IMR-90 (cell line): ENCODE data around the gene GYS1. TPM values are rescaled to one million over a fixed set of nuclear protein-coding genes. Genes with fewer than 3 reads are reported as not detected.

Experiments used
- ATAC-seq: fragments of 200-7000 bp; cut with Tn5 transposase; 2 replicates; pipeline ENCODE4 v1.9.1; 2020; ENCODE audit warnings: low read depth, mild to moderate bottlenecking, moderate library complexity
- BruUV-seq: library from RNA; stranded (reverse); fragments of 400-500 nt; replicated peaks from 2 replicates; lab custom pipeline; 2021; lab: Mats Ljungman, UMichigan
- CTCF ChIA-PET: fragments of 300-600 bp; formaldehyde crosslinking; extraction: SDS; loops from one replicate; lab custom pipeline; 2021; ENCODE audit warnings: antibody characterized with exemption; lab: Yijun Ruan, JAX
- POLR2A ChIA-PET: fragments of 300-600 bp; sonication (Branson Sonifier 250); formaldehyde crosslinking; loops from one replicate; lab custom pipeline; 2022; ENCODE audit warnings: antibody characterized with exemption; ENCODE audit not compliant: unreplicated experiment; lab: Charles Lee
- DNase-seq: peaks from one replicate; pipeline ENCODE4 v3.0.0; 2013
- H2AFZ ChIP-seq: replicated peaks from 2 replicates; pipeline ENCODE3; 2013; ENCODE audit warnings: low read length, mild to moderate bottlenecking; ENCODE audit not compliant: poor library complexity
- H2AK5ac ChIP-seq: 2 replicates; pipeline ENCODE4 v1.6.1; 2013; ENCODE audit warnings: low read depth, low read length, inconsistent platforms
- H2AK9ac ChIP-seq: replicated peaks from 2 replicates; pipeline ENCODE3; 2013; ENCODE audit warnings: mild to moderate bottlenecking, low read depth, low read length, moderate library complexity; ENCODE audit not compliant: poor library complexity
- H2BK120ac ChIP-seq: 2 replicates; pipeline ENCODE4 v1.6.1; 2013; ENCODE audit warnings: low read depth, low read length, inconsistent platforms
- H2BK15ac ChIP-seq: 3 replicates; pipeline ENCODE4 v1.6.1; 2013; ENCODE audit warnings: low read depth, low read length, inconsistent platforms
- H2BK20ac ChIP-seq: 2 replicates; pipeline ENCODE4 v1.6.1; 2013; ENCODE audit warnings: low read depth, mild to moderate bottlenecking, inconsistent platforms, low read length, moderate library complexity
- H2BK5ac ChIP-seq: 2 replicates; pipeline ENCODE4 v1.6.1; 2013; ENCODE audit warnings: mild to moderate bottlenecking, low read depth, low read length, inconsistent platforms; ENCODE audit not compliant: poor library complexity, severe bottlenecking
- H3K14ac ChIP-seq: replicated peaks from 2 replicates; pipeline ENCODE4 v1.6.1; 2013; ENCODE audit warnings: low read depth, low read length, inconsistent platforms
- H3K18ac ChIP-seq: 2 replicates; pipeline ENCODE4 v1.6.1; 2013; ENCODE audit warnings: low read depth, low read length, control low read depth
- H3K23ac ChIP-seq: 2 replicates; pipeline ENCODE4 v1.6.1; 2013; ENCODE audit warnings: low read depth, low read length, inconsistent platforms
- H3K27ac ChIP-seq: 2 replicates; pipeline ENCODE4 v1.5.1; 2013; ENCODE audit warnings: mild to moderate bottlenecking, control low read depth, low read length; ENCODE audit not compliant: insufficient read depth
- H3K27me3 ChIP-seq: 2 replicates; pipeline ENCODE4 v1.6.1; 2013; ENCODE audit warnings: low read length; ENCODE audit not compliant: control insufficient read depth, insufficient read depth
- H3K36me3 ChIP-seq: 2 replicates; pipeline ENCODE4 v1.6.1; 2013; ENCODE audit warnings: low read length, mixed read lengths; ENCODE audit not compliant: control insufficient read depth, insufficient read depth
- H3K4ac ChIP-seq: 2 replicates; pipeline ENCODE4 v1.6.1; 2013; ENCODE audit warnings: low read depth, low read length, inconsistent platforms
- H3K4me1 ChIP-seq: 2 replicates; pipeline ENCODE4 v1.6.1; 2013; ENCODE audit warnings: low read length, mixed read lengths; ENCODE audit not compliant: control insufficient read depth, insufficient read depth
- H3K4me2 ChIP-seq: 2 replicates; pipeline ENCODE4 v1.6.1; 2013; ENCODE audit warnings: low read depth, mild to moderate bottlenecking, control low read depth, low read length, moderate library complexity
- H3K4me3 ChIP-seq: 2 replicates; pipeline ENCODE4 v1.5.1; 2013; ENCODE audit warnings: low read depth, mild to moderate bottlenecking, control low read depth, low read length, moderate library complexity; ENCODE audit not compliant: insufficient read depth
- H3K56ac ChIP-seq: 2 replicates; pipeline ENCODE4 v1.6.1; 2013; ENCODE audit warnings: low read length, inconsistent platforms; ENCODE audit not compliant: insufficient read depth; ENCODE audit errors: extremely low read depth
- H3K79me1 ChIP-seq, 2 experiments: 2 replicates each; pipeline ENCODE4 v1.6.1; 2013; ENCODE audit warnings: low read length in 2 of 2, inconsistent platforms in 1 of 2, low read depth in 1 of 2
- H3K9ac ChIP-seq: 2 replicates; pipeline ENCODE4 v1.6.1; 2013; ENCODE audit warnings: low read depth, low read length, control low read depth
- H3K9me1 ChIP-seq: 2 replicates; pipeline ENCODE4 v1.6.1; 2013; ENCODE audit warnings: low read length, inconsistent platforms; ENCODE audit not compliant: insufficient read depth
- H3K9me3 ChIP-seq: 2 replicates; pipeline ENCODE4 v1.6.1; 2013; ENCODE audit warnings: low read length; ENCODE audit not compliant: control insufficient read depth, insufficient read depth
- H4K20me1 ChIP-seq: 2 replicates; pipeline ENCODE4 v1.6.1; 2013; ENCODE audit warnings: low read length, inconsistent platforms; ENCODE audit not compliant: insufficient read depth
- H4K5ac ChIP-seq: 2 replicates; pipeline ENCODE4 v1.6.1; 2013; ENCODE audit warnings: mild to moderate bottlenecking, low read depth, low read length, control low read depth
- H4K8ac ChIP-seq, 2 experiments: 2 replicates each; pipeline ENCODE4 v1.6.1; 2013; ENCODE audit warnings: low read depth in 2 of 2, low read length in 2 of 2, control low read depth in 1 of 2, inconsistent platforms in 1 of 2
- H4K91ac ChIP-seq: 2 replicates; pipeline ENCODE4 v1.6.1; 2013; ENCODE audit warnings: low read depth, low read length, inconsistent platforms; ENCODE audit not compliant: insufficient read depth
- BHLHE40 ChIP-seq: fragments of 150-350 bp; IDR thresholded peaks from 2 replicates; pipeline ENCODE4 v1.6.1; 2016; ENCODE audit warnings: mild to moderate bottlenecking, low read depth, low read length
- CHD1 ChIP-seq: IDR thresholded peaks from 2 replicates; pipeline ENCODE4 v1.6.1; 2012; ENCODE audit warnings: low read depth, low read length, improper control_type of control experiment
- FOS ChIP-seq: fragments of 150-350 bp; IDR thresholded peaks from 2 replicates; pipeline ENCODE4 v1.6.1; 2016; ENCODE audit warnings: low read depth, low read length
- MAZ ChIP-seq: IDR thresholded peaks from 2 replicates; pipeline ENCODE4 v1.6.1; 2012; ENCODE audit warnings: low read depth, mild to moderate bottlenecking, low read length, improper control_type of control experiment, moderate library complexity, borderline replicate concordance
- MXI1 ChIP-seq: IDR thresholded peaks from 2 replicates; pipeline ENCODE4 v1.6.1; 2012; ENCODE audit warnings: low read depth, mild to moderate bottlenecking, low read length, moderate library complexity, borderline replicate concordance
- NFE2L2 ChIP-seq: fragments of 150-350 bp; IDR thresholded peaks from 2 replicates; pipeline ENCODE4 v1.6.1; 2016; ENCODE audit warnings: low read depth, mild to moderate bottlenecking, low read length
- POLR2A ChIP-seq: IDR thresholded peaks from 2 replicates; pipeline ENCODE4 v1.6.1; 2012; ENCODE audit warnings: mild to moderate bottlenecking, low read depth, low read length
- RAD21 ChIP-seq: IDR thresholded peaks from 2 replicates; pipeline ENCODE4 v1.6.1; 2012; ENCODE audit warnings: low read length, improper control_type of control experiment
- RCOR1 ChIP-seq: IDR thresholded peaks from 2 replicates; pipeline ENCODE4 v1.6.1; 2012; ENCODE audit warnings: mild to moderate bottlenecking, low read length, improper control_type of control experiment; ENCODE audit not compliant: insufficient replicate concordance
- RFX5 ChIP-seq: IDR thresholded peaks from 2 replicates; pipeline ENCODE4 v1.8.0; 2012; ENCODE audit warnings: low read depth, mild to moderate bottlenecking, low read length, moderate library complexity
- SMC3 ChIP-seq: fragments of 150-350 bp; IDR thresholded peaks from 2 replicates; pipeline ENCODE4 v1.6.1; 2016; ENCODE audit warnings: low read depth, mild to moderate bottlenecking, antibody characterized with exemption, low read length, moderate library complexity
- USF2 ChIP-seq: fragments of 150-350 bp; IDR thresholded peaks from 2 replicates; pipeline ENCODE4 v1.6.1; 2017; ENCODE audit warnings: mild to moderate bottlenecking, antibody characterized with exemption, low read length, low read depth
- WGBS, 2 experiments: methylation state at CpG; one replicate each; pipeline versions ENCODE4 v1.1.5 to v1.1.7; 2013; ENCODE audit warnings: missing lambda C conversion rate in 2 of 2; ENCODE audit not compliant: insufficient read length in 1 of 2; ENCODE audit errors: extremely low coverage in 2 of 2; 5-methylcytosine and 5-hydroxymethylcytosine counted together
- dilution Hi-C: fragments of 300-500 bp; cut with HindIII; formaldehyde crosslinking; loops from one replicate; pipeline ENCODE4 v1.14.3; 2018; ENCODE audit warnings: low sequenced_read_pairs; ENCODE audit not compliant: unreplicated experiment
- in situ Hi-C: fragments of 300-500 bp; cut with MboI; formaldehyde crosslinking; loops from 3 replicates; pipeline ENCODE4 v1.14.3; 2019; ENCODE audit warnings: low sequenced_read_pairs, inconsistent platforms, mixed read lengths
- intact Hi-C: fragments of 100-400 bp; cut with micrococcal nuclease; formaldehyde crosslinking; loops from 2 replicates; pipeline ENCODE4 v1.10.0; 2022
- polyA plus RNA-seq, 3 experiments: library from polyadenylated mRNA; depleted of rRNA; stranded (reverse); fragments of >200 nt; gene quantifications; 2 replicates each; pipeline ENCODE4 v1.2.3, GENCODE V29; 2012; ENCODE audit warnings: low replicate concordance in 1 of 3
- total RNA-seq: library from RNA; depleted of rRNA; stranded (reverse); fragments of >200 nt; gene quantifications from 2 replicates; pipeline ENCODE4 v1.2.3, GENCODE V29; 2012
- TF ChIP-seq, protein P1 (sequence below): conservative IDR thresholded peaks from 2 replicates; pipeline ENCODE4 v1.5.1; 2012; ENCODE audit warnings: mild to moderate bottlenecking, low read depth, low read length, improper control_type of control experiment
- TF ChIP-seq, protein P2 (sequence below): fragments of 150-350 bp; IDR thresholded peaks from 2 replicates; pipeline ENCODE4 v1.6.1; 2016; ENCODE audit warnings: low read depth, mild to moderate bottlenecking, low read length, moderate library complexity, borderline replicate concordance

The GYS1 gene
- total and polyA plus RNA-seq, 2 of the 4 experiments (the other 2 are of a cell fraction) = 38.7 to 72.2 TPM

GRCh38 chr19:49011194-49011593 is 18.1 kb upstream of the GYS1 start:
- Histone ChIP-seq H2BK5ac (no peak overlapping the region), H3K4ac (no peak overlapping the region), H4K20me1 (no peaks in the 10 kb centered on the region; the same call in 1 of the 2 replicates), H2AFZ (no peak overlapping the region), H3K9me3 (no peaks in the 10 kb centered on the region), H3K56ac (no peak overlapping the region), H2BK120ac (no peak overlapping the region), H4K8ac (no peak overlapping the region), H3K27me3 (no peaks in the 10 kb centered on the region), H3K4me2 (no peak overlapping the region), H3K9ac (no peak overlapping the region), H2BK15ac (no peak overlapping the region), H3K18ac (no peak overlapping the region), H3K23ac (no peak overlapping the region), H4K5ac (no peak overlapping the region), H3K9me1 (peaks cover 2% of the 10 kb centered on the region; the same call in 1 of the 2 replicates), H2AK9ac (no peak overlapping the region), H2AK5ac (no peak overlapping the region), H3K36me3 (peaks cover 67% of the 10 kb centered on the region), H4K91ac (no peak overlapping the region), H2BK20ac (no peak overlapping the region), H3K14ac (no peak overlapping the region), H3K79me1 (peaks cover 0 to 3% of the 10 kb centered on the region in 2 experiments; a peak in 1 of 4 replicates), H3K4me1 (no peaks in the 10 kb centered on the region), H3K27ac (no peak overlapping the region), H3K4me3 (no peak overlapping the region)
- WGBS, 2 experiments = no CpG with 5 or more reads among the region's 17 CpGs
- no peak for ATAC-seq
- in situ Hi-C loops = no loop called here
- dilution Hi-C loops = no loop called here
- no peak for DNase-seq
- BruUV-seq = no TSS peak
- ChIA-PET POLR2A (no interaction called here), CTCF (no interaction called here)
- no peak for TF ChIP-seq SMC3
- no peak for TF ChIP-seq USF2
- TF ChIP-seq MAZ = no peak
- TF ChIP-seq POLR2A = no peak
- TF ChIP-seq, protein P1, sequence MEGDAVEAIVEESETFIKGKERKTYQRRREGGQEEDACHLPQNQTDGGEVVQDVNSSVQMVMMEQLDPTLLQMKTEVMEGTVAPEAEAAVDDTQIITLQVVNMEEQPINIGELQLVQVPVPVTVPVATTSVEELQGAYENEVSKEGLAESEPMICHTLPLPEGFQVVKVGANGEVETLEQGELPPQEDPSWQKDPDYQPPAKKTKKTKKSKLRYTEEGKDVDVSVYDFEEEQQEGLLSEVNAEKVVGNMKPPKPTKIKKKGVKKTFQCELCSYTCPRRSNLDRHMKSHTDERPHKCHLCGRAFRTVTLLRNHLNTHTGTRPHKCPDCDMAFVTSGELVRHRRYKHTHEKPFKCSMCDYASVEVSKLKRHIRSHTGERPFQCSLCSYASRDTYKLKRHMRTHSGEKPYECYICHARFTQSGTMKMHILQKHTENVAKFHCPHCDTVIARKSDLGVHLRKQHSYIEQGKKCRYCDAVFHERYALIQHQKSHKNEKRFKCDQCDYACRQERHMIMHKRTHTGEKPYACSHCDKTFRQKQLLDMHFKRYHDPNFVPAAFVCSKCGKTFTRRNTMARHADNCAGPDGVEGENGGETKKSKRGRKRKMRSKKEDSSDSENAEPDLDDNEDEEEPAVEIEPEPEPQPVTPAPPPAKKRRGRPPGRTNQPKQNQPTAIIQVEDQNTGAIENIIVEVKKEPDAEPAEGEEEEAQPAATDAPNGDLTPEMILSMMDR = no peak
- TF ChIP-seq MXI1 = no peak
- TF ChIP-seq RFX5 = no peak
- no peak for TF ChIP-seq BHLHE40
- no peak for TF ChIP-seq CHD1
- TF ChIP-seq RCOR1 = no peak
- TF ChIP-seq NFE2L2 = no peak
- TF ChIP-seq RAD21 = no peak
- TF ChIP-seq FOS = no peak
- TF ChIP-seq, protein P2, sequence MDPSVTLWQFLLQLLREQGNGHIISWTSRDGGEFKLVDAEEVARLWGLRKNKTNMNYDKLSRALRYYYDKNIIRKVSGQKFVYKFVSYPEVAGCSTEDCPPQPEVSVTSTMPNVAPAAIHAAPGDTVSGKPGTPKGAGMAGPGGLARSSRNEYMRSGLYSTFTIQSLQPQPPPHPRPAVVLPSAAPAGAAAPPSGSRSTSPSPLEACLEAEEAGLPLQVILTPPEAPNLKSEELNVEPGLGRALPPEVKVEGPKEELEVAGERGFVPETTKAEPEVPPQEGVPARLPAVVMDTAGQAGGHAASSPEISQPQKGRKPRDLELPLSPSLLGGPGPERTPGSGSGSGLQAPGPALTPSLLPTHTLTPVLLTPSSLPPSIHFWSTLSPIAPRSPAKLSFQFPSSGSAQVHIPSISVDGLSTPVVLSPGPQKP = no peak
- intact Hi-C loops = no loop called here
